Muscle layer of duodenum (tissue), 2 donors: ENCODE measurements around the gene NDP.
"Not testable (repeated sequence)": the region's sequence is repeated elsewhere in the genome, so short reads cannot be mapped to it uniquely, and the experiment has no call there.

Experiments
- H3K27ac ChIP-seq: one replicate; pipeline ENCODE4 v1.7.0; 2013; ENCODE audit warnings: mild to moderate bottlenecking, low read length
- H3K27me3 ChIP-seq: one replicate; pipeline ENCODE4 v1.7.0; 2013; ENCODE audit warnings: low read depth, mild to moderate bottlenecking, control low read depth, low read length
- H3K36me3 ChIP-seq, 2 donors: one replicate each; pipeline ENCODE4 v1.7.0; 2013; ENCODE audit warnings: low read length in 2 of 2, control low read depth in 1 of 2, mild to moderate bottlenecking in 1 of 2; ENCODE audit not compliant: insufficient read depth in 2 of 2, control insufficient read depth in 1 of 2
- H3K4me1 ChIP-seq, 2 donors: one replicate each; pipeline ENCODE4 v1.7.0; 2013; ENCODE audit warnings: low read length in 2 of 2, mild to moderate bottlenecking in 2 of 2, control low read depth in 1 of 2, moderate library complexity in 1 of 2; ENCODE audit not compliant: insufficient read depth in 2 of 2, control insufficient read depth in 1 of 2
- H3K4me3 ChIP-seq, 2 donors: one replicate each; pipeline ENCODE4 v1.7.0; 2013; ENCODE audit warnings: low read length in 2 of 2, low read depth in 1 of 2, mild to moderate bottlenecking in 1 of 2
- H3K9me3 ChIP-seq, 2 donors: one replicate each; pipeline ENCODE4 v1.7.0; 2013; ENCODE audit warnings: low read length in 2 of 2, control low read depth in 1 of 2, mild to moderate bottlenecking in 1 of 2; ENCODE audit not compliant: control insufficient read depth in 1 of 2
- donor health status: healthy.

Gene NDP

GRCh38 chrX:43940816-43941474 is 32.2 kb downstream of the NDP start:
- Histone ChIP-seq H3K27me3 (no peaks in the 10 kb centered on the region), H3K4me1 (peaks cover 0 to 5% of the 10 kb centered on the region in 2 donors), H3K36me3 (no peaks in the 10 kb centered on the region), H3K9me3 (no peaks in the 10 kb centered on the region), H3K27ac (no peak overlapping the region), H3K4me3 (no peak overlapping the region)

- Histone ChIP-seq H3K27ac (no peak overlapping the region), H3K36me3 (no peaks in the 10 kb centered on the region), H3K27me3 (no peaks in the 10 kb centered on the region), H3K9me3 (no peaks in the 10 kb centered on the region), H3K4me3 (no peak overlapping the region), H3K4me1 (peaks cover 0 to 7% of the 10 kb centered on the region in 2 donors)
These were observed 33.8 kb downstream of the NDP start for GRCh38 chrX:43939187-43939926.

GRCh38 chrX:43922032-43922431 is 51.2 kb downstream of the NDP start:
- H3K27me3 ChIP-seq, H3K4me3 ChIP-seq, H3K4me1 ChIP-seq, H3K9me3 ChIP-seq, H3K27ac ChIP-seq, H3K36me3 ChIP-seq: not testable (repeated sequence)

- not testable (repeated sequence) for H3K27me3 ChIP-seq
These were observed 62.4 kb downstream of the NDP start for GRCh38 chrX:43910772-43911171.

GRCh38 chrX:43910012-43910411 is 63.2 kb downstream of the NDP start:
- Histone ChIP-seq H3K27ac (no peak overlapping the region), H3K9me3 (no peaks in the 10 kb centered on the region), H3K4me1 (no peaks in the 10 kb centered on the region), H3K4me3 (no peak overlapping the region), H3K27me3 (no peaks in the 10 kb centered on the region), H3K36me3 (no peaks in the 10 kb centered on the region)

More at GRCh38 chrX:43910772-43911171, 62.4 kb downstream of the NDP start:
- H3K36me3 ChIP-seq, H3K4me1 ChIP-seq, H3K27ac ChIP-seq, H3K4me3 ChIP-seq, H3K9me3 ChIP-seq: not testable (repeated sequence)

- Histone ChIP-seq H3K4me3 (no peak overlapping the region), H3K27me3 (no peaks in the 10 kb centered on the region), H3K4me1 (no peaks in the 10 kb centered on the region)
These were observed 64.0 kb downstream of the NDP start for GRCh38 chrX:43909141-43909540.

GRCh38 chrX:43899878-43900815 is 73.0 kb downstream of the NDP start:
- no peaks in the 10 kb centered on the region for H3K27me3 ChIP-seq
- H3K4me3 ChIP-seq, result no peak overlapping the region
- H3K27ac ChIP-seq, result no peak overlapping the region
- peaks cover 0 to 3% of the 10 kb centered on the region in 2 donors for H3K4me1 ChIP-seq
- H3K9me3 ChIP-seq, result no peaks in the 10 kb centered on the region
- H3K36me3 ChIP-seq, result no peaks in the 10 kb centered on the region

More at GRCh38 chrX:43909141-43909540, 64.0 kb downstream of the NDP start:
- Histone ChIP-seq H3K36me3 (no peaks in the 10 kb centered on the region), H3K9me3 (no peaks in the 10 kb centered on the region), H3K27ac (no peak overlapping the region)
